Stimulated activated naive CD8-positive, alpha-beta T cell treated with anti-CD3 and anti-CD28 coated beads, Interleukin-15, Interleukin-2, amounts not matched to agents 100 U/mL and 50 U/mL, for 24 hours (primary cell): ENCODE results near the gene OR52E2.
"Not testable (repeated sequence)": the region's sequence is repeated elsewhere in the genome, so short reads cannot be mapped to it uniquely, and the experiment has no call there.

Source experiments
- ATAC-seq: fragments of 150-1000 bp; cut with Tn5 transposase; one replicate; pipeline ENCODE4 v1.10.0; 2021
- DNase-seq: peaks from one replicate; pipeline ENCODE4 v3.0.0; 2021

The OR52E2 gene

DNA sequence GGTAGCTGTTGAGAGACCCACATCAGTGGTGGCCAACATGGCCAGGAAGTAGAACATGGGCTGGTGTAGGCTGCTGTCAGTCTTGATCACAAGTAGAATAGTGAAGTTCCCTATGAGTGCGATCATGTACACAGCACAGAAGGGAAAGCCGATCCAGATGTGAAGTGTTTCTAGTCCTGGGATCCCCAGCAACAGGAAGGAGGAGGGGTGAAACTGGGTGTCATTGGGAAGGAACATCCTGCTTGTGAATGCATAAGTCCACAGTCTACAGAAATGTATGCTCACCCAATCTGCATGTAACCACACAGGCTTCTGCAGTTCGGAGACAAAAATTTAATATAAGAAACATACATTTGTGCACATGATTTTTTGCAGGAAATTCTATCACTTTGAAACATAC, at the start of gene OR52E2:
Gene OR52E2, minus strand, starts transcription at position 237 of the 400 bp plus-strand sequence. Its CDS starts 0 bp downstream, at position 237.
- ATAC-seq, result no peak
- no peak for DNase-seq

DNA sequence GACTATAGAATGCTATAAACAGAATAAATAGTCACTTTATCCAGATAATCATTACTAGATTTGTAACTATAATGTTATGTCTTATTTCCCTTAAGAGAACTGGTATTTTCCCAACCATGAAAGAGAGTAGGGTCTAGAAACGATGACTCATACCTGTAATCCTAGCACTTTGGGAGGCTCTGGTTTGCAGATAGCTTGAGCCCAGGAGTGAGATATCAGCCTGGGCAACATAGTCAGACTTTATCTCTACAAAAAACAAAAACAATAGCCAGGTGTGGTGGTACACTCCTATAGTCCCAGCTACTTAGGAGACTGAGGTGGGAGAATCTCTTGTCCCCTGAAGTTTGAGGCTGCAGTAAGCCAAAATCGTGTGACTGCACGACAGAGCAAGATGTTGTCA, 47.9 kb upstream of the OR52E2 start:
- DNase-seq (no peak), ATAC-seq (no peak)

DNA sequence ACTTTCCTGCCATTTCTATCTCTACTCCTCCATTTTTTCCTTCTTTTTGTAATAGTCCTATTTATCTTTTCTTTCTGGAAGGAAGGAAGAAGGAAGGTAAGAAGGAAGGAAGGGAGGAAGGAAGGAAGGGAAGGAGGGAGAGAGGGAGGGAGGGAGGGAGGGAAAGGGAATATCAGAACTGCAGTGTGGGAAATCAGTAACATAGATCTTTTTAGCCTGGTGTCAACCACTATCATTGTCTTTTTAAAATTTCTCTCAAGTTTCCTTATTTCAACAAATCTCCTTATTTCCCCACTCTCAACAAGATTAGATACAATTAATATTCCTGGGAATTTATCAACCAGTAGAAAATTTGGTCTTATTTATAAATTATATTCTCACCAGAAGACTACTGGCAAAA, 43.6 kb upstream of the OR52E2 start:
- ATAC-seq (no peak), DNase-seq (no peak)

DNA sequence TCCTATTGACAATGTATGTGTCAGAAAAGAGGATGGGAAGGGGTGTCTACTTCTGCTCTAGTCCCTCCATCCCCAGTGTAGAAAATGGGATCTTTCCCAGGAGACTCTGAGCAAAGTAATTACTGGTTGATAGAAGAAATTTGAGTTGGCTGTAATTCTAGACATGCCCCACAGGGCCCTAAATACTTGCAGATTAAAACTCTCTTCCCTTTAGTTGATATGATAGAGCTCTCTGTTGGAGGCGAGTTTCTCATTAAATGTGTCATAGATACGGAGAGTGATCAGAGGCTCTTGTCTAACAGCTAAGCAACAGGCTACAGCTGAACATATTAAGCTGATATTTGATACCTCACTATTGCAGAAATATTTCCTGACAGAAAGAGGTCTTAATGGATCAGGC, 42.8 kb upstream of the OR52E2 start:
- DNase-seq, result no peak

DNA sequence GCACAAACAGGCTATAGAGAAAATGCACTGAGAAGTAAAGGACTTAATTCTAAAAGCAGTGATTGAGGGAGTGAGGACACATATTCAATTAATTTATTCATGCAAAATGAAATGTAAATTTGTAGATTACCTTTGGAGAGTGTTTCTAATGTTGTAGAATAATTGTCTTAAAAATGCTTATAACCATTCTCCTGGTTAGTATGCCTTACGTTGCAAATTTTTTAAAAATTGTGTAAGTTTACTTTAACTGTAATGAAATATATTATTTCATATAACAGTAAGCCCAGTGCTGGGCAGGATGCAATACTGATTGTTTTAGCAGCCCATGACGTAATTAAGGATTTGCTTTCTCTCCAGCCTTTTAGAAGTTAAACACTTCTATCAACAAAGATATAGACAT, 36.6 kb upstream of the OR52E2 start:
- no peak for ATAC-seq
- no peak for DNase-seq

More for the DNA sequence above, 42.8 kb upstream of the OR52E2 start:
- ATAC-seq, result no peak

DNA sequence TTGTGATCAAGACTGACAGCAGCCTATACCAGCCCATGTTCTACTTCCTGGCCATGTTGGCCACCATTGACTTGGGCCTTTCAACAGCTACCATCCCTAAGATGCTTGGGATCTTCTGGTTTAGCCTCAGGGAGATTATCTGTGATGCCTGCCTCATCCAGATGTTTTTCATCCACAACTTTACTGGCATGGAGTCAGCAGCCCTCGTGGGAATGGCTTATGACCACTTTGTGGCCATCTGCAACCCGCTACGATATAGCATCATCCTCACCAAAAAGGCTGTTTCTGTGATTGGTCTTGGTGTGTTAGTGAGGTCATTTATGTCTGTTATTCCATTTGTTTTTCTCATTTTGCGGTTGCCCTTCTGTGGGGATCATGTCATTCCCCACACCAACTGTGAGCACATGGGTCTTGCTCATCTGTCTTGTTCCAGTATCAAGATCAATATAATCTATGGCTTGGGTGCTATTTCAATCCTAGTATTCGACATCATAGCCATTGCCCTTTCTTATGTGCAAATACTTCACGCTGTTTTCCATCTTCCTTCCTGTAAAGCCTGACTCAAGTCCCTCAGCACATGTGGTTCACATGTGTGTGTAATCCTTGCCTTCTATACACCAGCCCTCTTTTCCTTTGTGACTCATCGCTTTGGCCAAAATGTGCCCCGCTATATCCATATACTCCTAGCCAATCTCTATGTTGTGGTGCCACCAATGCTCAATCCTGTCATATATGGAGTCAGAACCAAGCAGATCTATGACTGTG, 33.6 kb upstream of the OR52E2 start:
- DNase-seq (no peak), ATAC-seq (no peak)

DNA sequence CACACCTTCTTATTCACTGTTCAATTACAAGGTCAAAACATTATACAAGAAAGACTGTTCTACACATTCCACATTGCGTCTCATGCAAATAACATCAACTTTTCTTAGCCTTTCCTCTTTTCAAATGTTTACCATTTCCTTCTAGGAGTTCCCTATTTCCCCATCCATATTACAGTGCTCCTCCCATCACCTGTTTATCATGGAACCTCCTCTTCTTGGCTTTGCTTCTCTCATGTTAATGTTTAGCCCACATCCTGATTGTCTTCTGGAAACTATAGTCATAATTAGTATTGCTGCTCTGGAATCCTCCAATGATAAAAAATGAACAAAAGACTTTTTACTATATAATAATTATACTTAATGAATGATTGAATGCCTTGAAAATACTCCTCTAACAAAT, 31.2 kb upstream of the OR52E2 start:
- ATAC-seq (no peak), DNase-seq (no peak)

DNA sequence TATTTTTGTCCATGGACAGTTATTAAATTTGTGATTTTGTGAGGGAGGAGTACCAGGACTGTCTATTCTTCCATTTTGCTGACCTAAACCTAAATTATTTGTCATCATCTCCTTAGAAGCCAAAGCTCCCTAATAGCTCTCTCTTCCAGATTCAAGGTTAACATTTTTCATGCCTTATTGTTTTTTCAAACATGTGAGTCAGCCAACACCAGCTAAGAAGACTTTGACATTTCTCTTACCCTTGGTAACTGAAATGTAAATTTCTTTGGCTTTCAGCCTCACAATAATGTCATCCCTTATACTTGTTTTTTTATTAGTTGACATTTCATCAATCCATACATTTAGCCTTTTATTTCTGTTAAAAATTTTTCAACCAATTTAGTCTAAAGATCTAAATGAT, 29.1 kb upstream of the OR52E2 start:
- ATAC-seq, result no peak
- no peak for DNase-seq

DNA sequence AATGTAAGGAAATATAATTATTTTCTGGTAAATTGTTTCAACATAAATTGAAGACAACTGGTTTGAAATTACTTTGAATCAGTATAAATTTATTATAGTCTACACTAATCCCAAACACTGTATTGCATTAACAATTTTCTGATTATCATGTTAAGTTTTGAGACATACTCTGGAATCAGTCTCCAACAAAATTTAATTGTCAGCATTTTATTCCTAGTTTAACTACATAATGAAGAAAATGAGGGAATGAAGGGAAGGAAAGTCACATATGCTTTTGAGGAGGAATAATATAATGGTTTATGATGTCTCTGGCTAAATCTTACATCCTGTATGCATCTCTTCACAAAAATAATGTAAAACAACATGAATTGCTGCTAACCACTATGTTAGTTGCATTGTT, 24.2 kb upstream of the OR52E2 start:
- DNase-seq, result no peak
- ATAC-seq, result no peak

DNA sequence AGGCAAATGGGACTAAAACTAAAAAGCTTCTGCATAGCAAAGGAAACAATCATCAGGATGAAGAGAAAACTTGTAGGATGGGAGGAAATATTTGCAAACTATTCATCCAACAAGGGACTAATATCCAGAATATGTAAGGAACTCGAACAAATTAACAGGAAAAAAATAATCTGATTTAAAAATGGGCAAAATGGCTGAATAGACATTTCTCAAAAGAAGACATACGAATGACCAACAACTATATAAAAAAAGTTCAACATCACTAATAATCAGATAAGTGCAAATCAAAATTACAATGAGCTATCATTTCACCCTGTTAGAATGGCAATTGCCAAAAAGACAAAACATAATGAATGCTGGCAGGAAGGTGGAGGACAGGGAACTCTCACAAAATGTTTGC, 22.0 kb upstream of the OR52E2 start:
- DNase-seq (no peak), ATAC-seq (no peak)

DNA sequence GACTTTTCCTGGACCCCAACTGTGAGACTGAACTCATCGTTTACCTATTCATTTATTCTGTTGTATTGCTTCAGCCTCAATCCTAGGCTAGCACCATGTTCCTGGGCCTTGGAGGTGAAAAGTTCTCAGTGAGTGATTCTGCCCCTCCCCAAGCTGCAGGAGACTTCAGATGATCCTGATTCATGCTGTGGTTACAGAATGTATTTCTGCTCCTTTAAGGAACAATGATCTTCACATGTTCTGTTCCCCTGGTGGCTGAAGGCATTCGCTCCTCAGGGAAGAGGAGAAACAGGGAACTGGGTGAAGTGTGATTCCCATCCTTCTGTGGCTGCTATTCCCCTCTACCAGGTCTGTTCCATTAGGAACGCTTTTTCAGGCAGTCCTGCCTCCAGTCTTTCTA, 12.4 kb upstream of the OR52E2 start:
- no peak for DNase-seq
- ATAC-seq, result no peak

DNA sequence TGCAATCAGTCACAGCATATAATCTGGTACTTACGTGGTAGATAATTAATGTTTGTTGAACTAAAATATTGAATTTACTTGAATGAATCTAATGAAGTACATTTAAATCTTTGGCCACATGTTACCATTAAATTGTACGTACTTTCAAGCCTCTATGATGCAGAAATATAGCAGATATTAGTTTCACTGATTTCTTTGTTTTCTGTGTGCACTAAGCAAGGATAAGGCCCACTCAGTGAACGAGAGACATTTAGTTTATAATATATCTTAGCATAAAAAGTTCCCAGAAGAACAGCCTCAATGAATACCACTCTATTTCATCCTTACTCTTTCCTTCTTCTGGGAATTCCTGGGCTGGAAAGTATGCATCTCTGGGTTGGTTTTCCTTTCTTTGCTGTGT, 9.8 kb upstream of the OR52E2 start, which contains the start of gene OR52E1:
Gene OR52E1, plus strand, starts transcription at position 301 of the 400 bp plus-strand sequence.
- ATAC-seq (no peak), DNase-seq (no peak)

DNA sequence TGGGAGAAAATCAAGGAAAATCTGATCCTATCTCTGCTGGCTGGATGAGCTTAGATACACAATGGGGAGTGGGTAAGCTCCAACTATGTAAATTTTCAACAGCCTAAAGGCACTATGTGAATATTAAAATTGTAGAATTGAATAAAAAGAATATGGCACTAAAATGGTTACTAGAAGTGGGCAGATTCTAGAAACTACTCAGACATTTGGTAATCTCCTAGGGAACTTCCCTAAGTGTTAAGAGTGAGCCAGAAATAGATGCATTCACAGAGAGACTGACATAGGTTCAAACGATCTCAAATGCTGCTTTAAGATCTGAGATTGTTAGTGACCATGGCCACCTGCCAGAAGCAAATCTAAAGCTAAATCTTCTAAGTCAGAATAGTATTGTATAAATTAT, 5.6 kb upstream of the OR52E2 start:
- no peak for DNase-seq
- no peak for ATAC-seq

DNA sequence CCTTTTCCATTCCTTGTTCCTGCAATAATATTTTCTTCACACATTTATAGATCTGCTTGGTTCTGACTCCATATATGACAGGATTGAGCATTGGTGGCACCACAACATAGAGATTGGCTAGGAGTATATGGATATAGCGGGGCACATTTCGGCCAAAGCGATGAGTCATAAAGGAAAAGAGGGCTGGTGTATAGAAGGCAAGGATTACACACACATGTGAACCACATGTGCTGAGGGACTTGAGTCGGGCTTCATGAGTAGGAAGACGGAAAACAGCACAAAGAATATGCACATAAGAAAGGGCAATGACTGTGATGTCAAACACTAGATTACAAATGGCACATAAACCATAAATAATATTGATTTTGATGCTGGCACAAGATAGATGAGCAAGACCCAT, 748 bp downstream of the OR52E2 start:
- ATAC-seq, DNase-seq: not testable (repeated sequence)

DNA sequence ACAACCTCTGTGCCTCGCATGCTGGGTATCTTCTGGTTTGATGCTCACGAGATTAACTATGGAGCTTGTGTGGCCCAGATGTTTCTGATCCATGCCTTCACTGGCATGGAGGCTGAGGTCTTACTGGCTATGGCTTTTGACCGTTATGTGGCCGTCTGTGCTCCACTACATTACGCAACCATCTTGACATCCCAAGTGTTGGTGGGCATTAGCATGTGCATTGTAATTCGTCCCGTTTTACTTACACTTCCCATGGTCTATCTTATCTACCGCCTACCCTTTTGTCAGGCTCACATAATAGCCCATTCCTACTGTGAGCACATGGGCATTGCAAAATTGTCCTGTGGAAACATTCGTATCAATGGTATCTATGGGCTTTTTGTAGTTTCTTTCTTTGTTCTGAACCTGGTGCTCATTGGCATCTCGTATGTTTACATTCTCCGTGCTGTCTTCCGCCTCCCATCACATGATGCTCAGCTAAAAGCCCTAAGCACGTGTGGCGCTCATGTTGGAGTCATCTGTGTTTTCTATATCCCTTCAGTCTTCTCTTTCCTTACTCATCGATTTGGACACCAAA, 12.6 kb downstream of the OR52E2 start:
- DNase-seq, result no peak
- ATAC-seq, result no peak

DNA sequence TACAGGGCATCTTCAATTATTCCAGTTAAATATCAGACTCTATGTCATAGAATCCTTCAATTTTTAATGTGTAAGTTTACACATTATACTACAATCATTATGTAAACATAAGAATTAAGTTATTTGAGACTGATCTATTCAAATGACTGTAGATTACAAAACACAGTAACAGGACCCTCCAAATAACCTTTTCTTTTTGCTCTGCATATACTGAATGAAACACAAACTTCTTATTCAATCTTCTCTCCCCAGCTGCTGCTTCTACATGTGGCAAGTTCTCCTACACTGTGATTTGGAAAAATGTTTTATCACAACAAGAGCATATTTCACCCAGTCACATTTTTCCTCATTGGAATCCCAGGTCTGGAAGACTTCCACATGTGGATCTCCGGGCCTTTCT, 13.2 kb downstream of the OR52E2 start, which contains the start of gene OR52J3:
Gene OR52J3, plus strand, starts transcription at position 301 of the 400 bp plus-strand sequence. Its CDS starts 0 bp downstream, at position 301.
- DNase-seq, result no peak
- no peak for ATAC-seq

DNA sequence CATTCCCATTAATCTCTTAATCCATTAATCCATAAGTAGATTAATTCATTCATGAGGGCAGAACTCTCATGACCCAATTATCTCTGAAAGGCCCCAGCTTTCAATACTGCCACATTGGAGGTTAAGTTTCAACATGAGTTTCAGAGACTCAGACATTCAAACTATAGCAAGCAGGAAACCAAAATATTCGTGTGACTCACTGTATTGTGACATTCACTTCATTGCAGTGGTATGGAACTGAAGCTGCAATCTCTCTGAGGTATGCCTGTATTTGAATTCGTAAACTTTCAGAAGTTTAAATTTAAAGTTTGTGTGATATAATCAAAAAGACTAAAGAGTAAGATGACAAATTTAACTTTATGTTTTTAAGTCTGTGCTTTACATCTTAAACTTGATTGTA, 16.0 kb downstream of the OR52E2 start:
- no peak for ATAC-seq
- no peak for DNase-seq

DNA sequence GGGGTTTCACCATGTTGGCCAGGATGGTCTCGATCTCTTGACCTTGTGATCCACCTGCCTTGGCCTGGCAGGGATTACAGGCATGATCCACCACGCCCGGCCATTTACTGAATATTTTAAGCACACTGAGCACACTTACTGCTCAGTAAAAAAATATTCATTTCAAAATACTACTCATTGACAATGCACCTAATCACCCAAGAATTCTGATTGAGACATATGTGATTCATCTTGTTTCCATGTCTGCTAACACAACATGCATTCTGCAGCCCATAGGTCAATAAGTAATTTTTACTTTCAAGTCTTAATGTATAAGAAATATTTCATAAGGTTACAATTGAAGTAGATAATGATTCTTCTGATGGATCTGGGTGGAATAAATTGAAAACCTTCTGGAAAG, 17.3 kb downstream of the OR52E2 start:
- ATAC-seq, result no peak
- no peak for DNase-seq

DNA sequence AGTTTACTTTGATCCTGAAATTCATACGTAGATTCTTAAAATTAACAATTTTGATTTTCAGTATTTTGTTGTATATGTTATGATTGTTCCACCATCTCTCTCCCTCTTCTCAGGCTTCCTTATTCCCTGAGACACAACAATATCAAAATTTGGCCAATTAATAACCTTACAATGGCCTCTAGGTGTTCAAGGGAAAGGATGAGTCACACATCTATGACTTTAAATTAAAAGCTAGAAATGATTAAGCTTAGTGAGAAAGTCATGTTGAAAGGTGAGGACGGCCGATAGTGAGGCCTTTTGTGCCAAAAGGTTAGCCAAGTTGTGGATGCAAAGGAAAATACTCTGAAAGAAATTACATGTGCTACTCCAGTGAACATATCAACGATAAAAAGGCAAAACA, 18.6 kb downstream of the OR52E2 start:
- ATAC-seq (no peak), DNase-seq (no peak)

DNA sequence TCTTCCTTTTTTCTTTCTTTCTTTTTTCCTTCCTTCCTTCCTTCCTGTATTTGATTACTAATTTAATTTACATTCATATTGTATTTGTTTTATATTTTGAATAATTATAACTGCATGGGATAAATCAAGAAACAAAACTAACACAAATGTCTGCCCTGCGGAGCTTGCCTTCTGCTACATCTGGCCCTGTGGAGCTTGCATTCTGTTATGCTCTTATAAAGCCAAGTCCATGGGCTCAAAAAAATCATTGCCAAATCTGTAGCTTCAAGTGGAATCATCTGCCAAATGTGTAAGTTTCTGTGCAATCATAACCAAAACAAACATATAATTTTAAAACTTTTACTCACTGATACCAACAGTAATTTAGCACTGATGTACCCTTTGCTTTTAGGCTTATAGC, 21.1 kb downstream of the OR52E2 start:
- no peak for DNase-seq
- no peak for ATAC-seq

DNA sequence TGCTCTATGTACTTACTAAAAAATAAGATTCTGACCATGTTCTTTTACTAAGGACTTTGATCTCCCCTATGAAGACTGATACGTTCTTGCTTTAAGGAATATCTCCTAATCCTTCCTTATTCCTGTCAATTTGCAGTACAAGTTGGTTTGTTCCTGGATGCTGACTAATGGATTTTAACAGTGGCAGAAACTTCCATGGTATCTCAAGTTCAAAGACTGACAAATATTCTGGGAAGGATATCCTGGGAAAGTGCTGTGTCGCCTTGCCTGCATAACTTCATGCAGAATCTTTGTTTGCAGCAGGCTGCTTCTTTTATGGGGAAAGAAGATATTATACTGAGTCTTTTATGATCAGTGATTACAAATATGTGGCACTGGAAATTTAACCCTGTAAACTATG, 21.5 kb downstream of the OR52E2 start:
- DNase-seq (no peak), ATAC-seq (no peak)

DNA sequence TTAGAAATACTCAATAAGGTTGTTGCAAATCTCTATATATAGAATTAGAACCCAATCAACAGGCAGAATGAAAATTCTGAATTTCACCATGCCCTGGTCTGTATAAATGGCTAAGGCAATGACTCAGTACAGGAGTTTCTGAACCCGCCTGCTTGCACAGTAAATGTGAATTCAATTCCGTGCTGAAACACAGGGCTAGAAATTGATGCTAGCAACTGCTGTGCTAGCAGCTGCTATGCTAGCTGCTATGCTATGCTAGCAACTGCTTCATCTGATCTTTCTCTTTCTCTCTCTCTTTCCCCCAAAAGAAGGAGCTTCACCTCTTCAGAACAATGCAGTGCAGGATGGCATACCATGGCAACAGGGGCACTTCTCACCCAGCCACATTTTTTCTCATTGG, 22.8 kb downstream of the OR52E2 start:
- ATAC-seq, result no peak
- DNase-seq, result no peak

DNA sequence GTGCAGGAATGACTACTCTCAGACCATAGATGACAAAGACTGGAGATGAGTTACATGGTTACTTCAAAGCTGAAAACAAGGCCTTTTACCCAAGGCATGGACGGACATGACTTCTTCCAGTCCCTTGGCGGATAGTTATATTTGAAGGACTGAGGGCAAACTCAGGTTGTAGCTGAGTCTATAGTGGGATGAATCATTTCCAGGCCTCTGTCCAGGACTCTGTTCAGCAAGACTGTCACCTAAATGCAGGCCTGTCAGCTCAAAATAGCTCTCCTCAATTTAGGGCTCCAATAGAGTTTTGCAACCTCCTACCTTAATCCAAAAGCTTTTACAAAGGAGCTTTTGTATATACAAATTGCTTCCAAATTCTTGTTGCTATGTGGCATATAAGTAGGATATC, 37.4 kb downstream of the OR52E2 start:
- no peak for ATAC-seq

DNA sequence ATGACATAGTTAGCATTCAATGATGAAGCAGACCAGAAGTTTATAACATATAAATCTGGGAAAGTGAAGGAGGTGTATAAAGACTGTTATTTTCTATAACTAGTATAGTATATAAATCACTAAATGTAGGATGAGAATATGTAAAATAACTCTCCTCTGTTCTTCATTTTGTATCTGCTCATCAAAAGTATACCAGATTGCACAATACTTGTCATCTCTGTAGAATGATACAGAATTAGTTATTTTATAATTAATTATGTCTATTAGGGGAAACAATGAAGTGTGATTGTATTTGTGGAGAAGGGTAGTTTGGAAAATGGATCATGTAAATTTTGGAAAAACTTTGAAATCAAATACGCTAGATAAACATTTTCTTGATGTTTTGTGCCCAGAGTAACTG, 46.4 kb downstream of the OR52E2 start:
- ATAC-seq (no peak), DNase-seq (no peak)

More for the DNA sequence above, 37.4 kb downstream of the OR52E2 start:
- no peak for DNase-seq
